ENCODE measurements around the gene SOCS1.

DNA sequence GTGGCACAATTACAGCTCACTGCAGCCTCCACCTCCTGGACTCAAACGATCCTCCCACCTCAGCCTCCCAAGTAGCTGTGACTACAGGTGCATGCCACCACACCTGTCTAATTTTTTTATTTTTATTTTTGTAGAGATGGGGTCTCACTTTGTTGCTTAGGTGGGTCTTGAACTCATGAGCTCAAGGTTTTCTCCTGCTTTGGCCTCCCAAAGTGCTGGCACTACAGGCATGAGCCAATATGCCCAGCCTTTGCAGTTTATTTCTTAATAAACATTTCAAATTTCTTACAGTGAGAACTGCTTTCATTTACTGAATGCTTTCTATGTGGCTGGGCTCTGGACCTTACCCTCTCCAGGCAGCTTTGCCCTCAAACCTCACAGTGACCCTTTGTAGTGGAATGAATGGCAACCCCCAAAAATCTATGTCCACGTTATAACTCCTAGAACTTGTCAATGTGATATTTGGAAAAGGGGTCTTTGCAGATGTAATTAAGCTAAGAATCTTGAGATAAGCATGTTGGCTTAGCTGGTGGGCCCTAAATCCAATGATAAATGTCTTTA lies 14.7 kb upstream of the SOCS1 start:
- TF ChIP-seq, protein P1, sequence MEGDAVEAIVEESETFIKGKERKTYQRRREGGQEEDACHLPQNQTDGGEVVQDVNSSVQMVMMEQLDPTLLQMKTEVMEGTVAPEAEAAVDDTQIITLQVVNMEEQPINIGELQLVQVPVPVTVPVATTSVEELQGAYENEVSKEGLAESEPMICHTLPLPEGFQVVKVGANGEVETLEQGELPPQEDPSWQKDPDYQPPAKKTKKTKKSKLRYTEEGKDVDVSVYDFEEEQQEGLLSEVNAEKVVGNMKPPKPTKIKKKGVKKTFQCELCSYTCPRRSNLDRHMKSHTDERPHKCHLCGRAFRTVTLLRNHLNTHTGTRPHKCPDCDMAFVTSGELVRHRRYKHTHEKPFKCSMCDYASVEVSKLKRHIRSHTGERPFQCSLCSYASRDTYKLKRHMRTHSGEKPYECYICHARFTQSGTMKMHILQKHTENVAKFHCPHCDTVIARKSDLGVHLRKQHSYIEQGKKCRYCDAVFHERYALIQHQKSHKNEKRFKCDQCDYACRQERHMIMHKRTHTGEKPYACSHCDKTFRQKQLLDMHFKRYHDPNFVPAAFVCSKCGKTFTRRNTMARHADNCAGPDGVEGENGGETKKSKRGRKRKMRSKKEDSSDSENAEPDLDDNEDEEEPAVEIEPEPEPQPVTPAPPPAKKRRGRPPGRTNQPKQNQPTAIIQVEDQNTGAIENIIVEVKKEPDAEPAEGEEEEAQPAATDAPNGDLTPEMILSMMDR (conservative IDR thresholded peaks at IDR 0.05; ENCODE audit: low read length), result no peak
- no peak for TF ChIP-seq EZH2phosphoT487 (IDR thresholded peaks at IDR 0.05; ENCODE audit: borderline replicate concordance, low read depth, low read length)

Data from OCI-LY7 (cell line).